Measurements from ENCODE around the gene ANKMY1. TPM values are rescaled to one million over a fixed set of nuclear protein-coding genes. Genes with fewer than 3 reads are reported as not detected.
A peak's percentile ranks its signal among the peaks of the same experiment; 100 is the strongest.
"Not testable (repeated sequence)": the region's sequence is repeated elsewhere in the genome, so short reads cannot be mapped to it uniquely, and the experiment has no call there.

Gene ANKMY1
- total RNA-seq, 3 donors from 2014 or later (not counting 1 experiment from before 2014, with no cell fraction given) = 43.8 to 51.5 (median 46.6) TPM

- DNase-seq (no peak), ATAC-seq (no peak)
- intact Hi-C loops (cut with micrococcal nuclease) = no loop called here
- Mint-ChIP-seq H3K36me3 (peaks cover 6% of the 10 kb centered on the region), H3K9me3 (peaks cover 0 to 2% of the 10 kb centered on the region in 2 donors), H3K4me3 (no peak overlapping the region), H3K27me3 (ENCODE audit: low read depth in 2 of 2) (no peaks in the 10 kb centered on the region), H3K4me1 (no peaks in the 10 kb centered on the region), H3K27ac (no peak overlapping the region)
- Histone ChIP-seq H3K4me3 (ENCODE audit: low read length) (no peak overlapping the region), H3K27ac (ENCODE audit: low read length) (no peak overlapping the region), H3K9me3 (ENCODE audit: control insufficient read depth, insufficient read depth, low read length) (no peaks in the 10 kb centered on the region), H3K36me3 (ENCODE audit: control insufficient read depth, insufficient read depth, low read length) (peaks cover 11% of the 10 kb centered on the region), H3K4me1 (ENCODE audit: control insufficient read depth, insufficient read depth, low read length) (no peaks in the 10 kb centered on the region), H3K27me3 (ENCODE audit: control insufficient read depth, insufficient read depth, low read length) (no peaks in the 10 kb centered on the region)
- WGBS (ENCODE audit: insufficient coverage) = 76% methylated on average over 12 of the region's 13 CpGs
- TF ChIP-seq CTCF (IDR thresholded peaks at IDR 0.05) = no peak
These were observed 59.4 kb downstream of the ANKMY1 start for GRCh38 chr2:240498171-240498957.

GRCh38 chr2:240497082-240497481, 60.7 kb downstream of the ANKMY1 start:
- ATAC-seq; H3K9me3 ChIP-seq (ENCODE audit: control insufficient read depth, insufficient read depth, low read length); H3K4me1 Mint-ChIP-seq; intact Hi-C loops (cut with micrococcal nuclease); H3K9me3 Mint-ChIP-seq; H3K27me3 Mint-ChIP-seq (ENCODE audit: low read depth in 2 of 2); DNase-seq; H3K36me3 Mint-ChIP-seq; H3K27me3 ChIP-seq (ENCODE audit: control insufficient read depth, insufficient read depth, low read length); H3K27ac ChIP-seq (ENCODE audit: low read length); H3K27ac Mint-ChIP-seq; H3K4me3 ChIP-seq (ENCODE audit: low read length); H3K4me3 Mint-ChIP-seq; H3K4me1 ChIP-seq (ENCODE audit: control insufficient read depth, insufficient read depth, low read length): not testable (repeated sequence)
- peaks cover 11% of the 10 kb centered on the region for H3K36me3 ChIP-seq (ENCODE audit: control insufficient read depth, insufficient read depth, low read length)
- WGBS (ENCODE audit: insufficient coverage) = 98% methylated on average over 7 of the region's 7 CpGs

GRCh38 chr2:240494942-240495341, 62.8 kb downstream of the ANKMY1 start:
- peaks cover 11 to 19% of the 10 kb centered on the region in 2 donors for H3K9me3 Mint-ChIP-seq
- H3K4me1 Mint-ChIP-seq; H3K4me1 ChIP-seq (ENCODE audit: control insufficient read depth, insufficient read depth, low read length); H3K27me3 Mint-ChIP-seq (ENCODE audit: low read depth in 2 of 2); H3K4me3 ChIP-seq (ENCODE audit: low read length); H3K27me3 ChIP-seq (ENCODE audit: control insufficient read depth, insufficient read depth, low read length); intact Hi-C loops (cut with micrococcal nuclease); H3K27ac ChIP-seq (ENCODE audit: low read length); H3K27ac Mint-ChIP-seq; H3K4me3 Mint-ChIP-seq; ATAC-seq: not testable (repeated sequence)
- peaks cover 24% of the 10 kb centered on the region for H3K36me3 Mint-ChIP-seq
- WGBS (ENCODE audit: insufficient coverage) = 96% methylated on average over 9 of the region's 11 CpGs
- Histone ChIP-seq H3K36me3 (ENCODE audit: control insufficient read depth, insufficient read depth, low read length) (peaks cover 11% of the 10 kb centered on the region), H3K9me3 (ENCODE audit: control insufficient read depth, insufficient read depth, low read length) (peaks cover 12% of the 10 kb centered on the region)
- peak in 1 of 2 donors; percentile 5 for DNase-seq

GRCh38 chr2:240494194-240494793, 63.5 kb downstream of the ANKMY1 start:
- H3K27me3 Mint-ChIP-seq (ENCODE audit: low read depth in 2 of 2) = no peaks in the 10 kb centered on the region
- H3K36me3 ChIP-seq (ENCODE audit: control insufficient read depth, insufficient read depth, low read length) = peaks cover 11% of the 10 kb centered on the region
- no peak overlapping the region for H3K27ac Mint-ChIP-seq
- intact Hi-C loops (cut with micrococcal nuclease) = no loop called here
- peaks cover 29% of the 10 kb centered on the region for H3K36me3 Mint-ChIP-seq
- 100% methylated on average over 1 of the region's 1 CpG for WGBS (ENCODE audit: insufficient coverage)
- H3K9me3 Mint-ChIP-seq = peaks cover 14 to 21% of the 10 kb centered on the region in 2 donors
- no peak overlapping the region for H3K4me3 Mint-ChIP-seq
- no peaks in the 10 kb centered on the region for H3K27me3 ChIP-seq (ENCODE audit: control insufficient read depth, insufficient read depth, low read length)
- DNase-seq = no peak
- no peak for TF ChIP-seq CTCF (IDR thresholded peaks at IDR 0.05)
- no peaks in the 10 kb centered on the region for H3K4me1 Mint-ChIP-seq
- no peak for ATAC-seq
- peaks cover 12% of the 10 kb centered on the region for H3K9me3 ChIP-seq (ENCODE audit: control insufficient read depth, insufficient read depth, low read length)
- no peak overlapping the region for H3K27ac ChIP-seq (ENCODE audit: low read length)
- no peaks in the 10 kb centered on the region for H3K4me1 ChIP-seq (ENCODE audit: control insufficient read depth, insufficient read depth, low read length)
- H3K4me3 ChIP-seq (ENCODE audit: low read length) = no peak overlapping the region

All from natural killer cell (primary cell).